Measurements from ENCODE around the gene ENPP4.

DNA sequence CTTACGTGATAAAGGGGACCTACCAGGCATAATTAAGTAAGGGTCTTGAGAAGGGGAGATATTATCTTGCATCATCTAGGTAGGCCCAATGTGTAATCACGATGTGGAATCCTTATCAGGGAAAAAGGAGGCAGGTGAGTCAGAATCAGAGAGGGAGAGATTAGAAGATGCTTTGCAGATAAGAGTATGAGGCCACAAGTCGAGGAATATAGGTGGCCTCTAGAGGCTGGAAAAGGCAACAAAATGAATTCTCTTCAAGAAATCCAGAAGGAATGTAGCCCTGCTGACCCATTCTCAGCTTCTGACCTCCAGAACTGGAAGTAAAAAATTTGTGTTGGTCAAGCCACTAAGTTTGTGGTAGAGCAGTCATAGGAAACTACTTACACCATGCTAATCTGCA is 11.0 kb upstream of the ENPP4 start:
- no peak for TF ChIP-seq ARNTL (CRISPR knock-in tag; IDR thresholded peaks at IDR 0.05; ENCODE audit: borderline replicate concordance, low read depth)
- no peak for TF ChIP-seq PPARA (CRISPR knock-in tag; IDR thresholded peaks at IDR 0.05; ENCODE audit: borderline replicate concordance)
- TF ChIP-seq, protein P1, sequence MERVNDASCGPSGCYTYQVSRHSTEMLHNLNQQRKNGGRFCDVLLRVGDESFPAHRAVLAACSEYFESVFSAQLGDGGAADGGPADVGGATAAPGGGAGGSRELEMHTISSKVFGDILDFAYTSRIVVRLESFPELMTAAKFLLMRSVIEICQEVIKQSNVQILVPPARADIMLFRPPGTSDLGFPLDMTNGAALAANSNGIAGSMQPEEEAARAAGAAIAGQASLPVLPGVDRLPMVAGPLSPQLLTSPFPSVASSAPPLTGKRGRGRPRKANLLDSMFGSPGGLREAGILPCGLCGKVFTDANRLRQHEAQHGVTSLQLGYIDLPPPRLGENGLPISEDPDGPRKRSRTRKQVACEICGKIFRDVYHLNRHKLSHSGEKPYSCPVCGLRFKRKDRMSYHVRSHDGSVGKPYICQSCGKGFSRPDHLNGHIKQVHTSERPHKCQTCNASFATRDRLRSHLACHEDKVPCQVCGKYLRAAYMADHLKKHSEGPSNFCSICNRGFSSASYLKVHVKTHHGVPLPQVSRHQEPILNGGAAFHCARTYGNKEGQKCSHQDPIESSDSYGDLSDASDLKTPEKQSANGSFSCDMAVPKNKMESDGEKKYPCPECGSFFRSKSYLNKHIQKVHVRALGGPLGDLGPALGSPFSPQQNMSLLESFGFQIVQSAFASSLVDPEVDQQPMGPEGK (CRISPR knock-in tag; IDR thresholded peaks at IDR 0.05; ENCODE audit: borderline replicate concordance), result no peak
- no peak for TF ChIP-seq SNAI2 (CRISPR knock-in tag; IDR thresholded peaks at IDR 0.05)
- TF ChIP-seq ESRRG (CRISPR knock-in tag; IDR thresholded peaks at IDR 0.05), result no peak

All from SK-N-SH treated with all-trans-retinoic acid at 6 μM for 48 hours (cell line).